GM21825 (cell line): ENCODE measurements around the gene JAM3.

Experiments used
- ATAC-seq: cut with Tn5 transposase; IDR thresholded peaks from one replicate; pipeline ENCODE4 v1.9.1; 2021; ENCODE audit warnings: mild to moderate bottlenecking, moderate library complexity; ENCODE audit not compliant: unreplicated experiment

Gene JAM3

GRCh38 chr11:134038897-134039470 is 29.9 kb upstream of the JAM3 start:
- ATAC-seq, result no peak

DNA sequence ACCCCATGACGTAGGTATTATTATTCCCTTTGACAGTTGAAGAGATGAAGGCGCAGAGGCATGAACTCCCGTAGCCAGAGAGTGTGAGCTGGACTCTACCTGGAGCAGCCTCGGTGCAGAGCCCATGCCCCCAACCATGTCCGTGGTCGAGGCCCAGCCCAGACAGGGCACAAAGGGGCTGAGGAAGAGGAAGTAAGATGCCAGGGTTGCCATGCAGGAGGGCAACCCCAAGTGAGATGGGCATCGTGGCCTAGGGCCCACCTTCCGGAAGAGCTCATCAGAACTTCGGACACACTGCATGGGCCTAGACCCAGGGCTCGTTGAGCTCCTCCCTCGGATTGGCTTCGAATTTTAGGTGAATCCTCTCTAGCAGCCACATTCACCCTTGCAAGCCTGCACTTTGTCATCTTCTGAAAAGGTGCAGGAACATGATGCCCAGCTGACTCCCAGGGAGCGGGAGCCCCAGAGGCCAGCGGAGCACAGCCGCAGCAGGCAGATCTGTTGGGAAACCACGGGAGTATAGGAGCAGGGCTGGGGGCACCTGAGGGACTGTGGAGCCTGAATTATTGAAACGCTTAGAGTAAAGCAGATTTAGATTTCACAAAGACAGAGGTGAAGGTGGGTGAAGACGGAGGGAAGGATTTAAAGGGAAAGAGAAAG is 29.0 kb upstream of the JAM3 start:
- ATAC-seq, result no peak

DNA sequence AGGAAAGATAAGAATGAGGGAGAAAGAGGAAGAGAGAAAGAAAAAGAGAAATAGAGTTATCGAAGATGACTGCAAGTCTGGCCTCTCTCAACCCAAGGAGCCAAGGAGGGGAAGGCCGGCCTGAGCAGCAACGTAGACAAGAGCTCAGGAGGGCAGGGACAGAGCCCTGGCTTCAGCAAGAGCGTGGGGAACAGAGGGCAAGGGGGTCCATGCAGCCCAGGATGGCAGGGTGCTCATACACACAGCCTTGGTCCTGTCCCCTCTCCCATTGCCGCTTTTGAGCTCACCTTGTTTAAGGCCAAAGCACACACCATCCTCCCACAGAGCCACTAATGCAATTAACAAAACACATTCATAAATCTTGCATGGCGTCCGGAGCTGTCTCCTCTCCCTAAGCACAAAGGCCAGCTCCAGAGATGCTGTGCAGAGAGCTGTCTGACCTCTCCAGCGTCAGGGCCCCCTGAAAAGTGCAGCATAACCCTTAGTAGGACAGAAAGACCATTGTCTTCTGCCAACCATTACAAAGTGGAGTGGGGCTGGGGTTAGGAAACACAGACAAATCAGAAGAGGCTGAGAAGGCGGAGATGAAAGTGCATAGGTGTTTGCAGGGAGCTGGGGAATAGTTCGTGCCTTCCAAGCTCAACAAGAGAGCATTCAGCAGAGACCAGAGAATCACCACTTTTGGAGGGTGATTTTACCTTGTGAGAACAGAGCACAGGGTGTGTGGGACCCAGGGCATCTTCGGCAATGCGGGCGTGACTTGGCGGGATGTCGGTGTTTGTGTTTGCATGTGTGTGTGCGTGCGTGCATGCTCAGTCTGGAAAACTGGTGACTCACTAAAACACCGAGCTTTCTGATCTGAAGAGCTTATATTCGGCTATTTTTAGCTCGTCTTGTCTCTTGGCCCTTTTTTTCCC is 28.2 kb upstream of the JAM3 start:
- no peak for ATAC-seq

DNA sequence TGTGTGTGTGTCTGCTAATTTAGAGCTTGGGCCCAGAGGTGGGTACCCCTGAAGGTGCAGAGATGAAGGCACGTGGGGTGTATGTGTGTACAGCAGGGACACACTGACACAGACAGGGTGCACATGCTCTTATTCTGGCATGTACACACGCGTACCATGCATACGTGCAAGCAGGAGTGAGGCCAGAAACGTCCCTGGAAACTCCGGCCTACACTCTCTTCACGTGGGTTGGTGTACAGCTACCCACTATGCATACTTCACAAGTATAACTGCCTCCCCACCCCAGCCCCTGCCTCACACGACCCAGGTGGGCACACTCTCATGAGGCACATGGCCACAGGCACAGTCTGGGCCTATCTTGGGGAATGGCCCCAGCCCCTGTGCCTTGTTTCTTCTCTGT is 27.5 kb upstream of the JAM3 start:
- ATAC-seq, result no peak

- ATAC-seq, result no peak
These were observed 26.8 kb upstream of the JAM3 start for GRCh38 chr11:134041791-134042696.

DNA sequence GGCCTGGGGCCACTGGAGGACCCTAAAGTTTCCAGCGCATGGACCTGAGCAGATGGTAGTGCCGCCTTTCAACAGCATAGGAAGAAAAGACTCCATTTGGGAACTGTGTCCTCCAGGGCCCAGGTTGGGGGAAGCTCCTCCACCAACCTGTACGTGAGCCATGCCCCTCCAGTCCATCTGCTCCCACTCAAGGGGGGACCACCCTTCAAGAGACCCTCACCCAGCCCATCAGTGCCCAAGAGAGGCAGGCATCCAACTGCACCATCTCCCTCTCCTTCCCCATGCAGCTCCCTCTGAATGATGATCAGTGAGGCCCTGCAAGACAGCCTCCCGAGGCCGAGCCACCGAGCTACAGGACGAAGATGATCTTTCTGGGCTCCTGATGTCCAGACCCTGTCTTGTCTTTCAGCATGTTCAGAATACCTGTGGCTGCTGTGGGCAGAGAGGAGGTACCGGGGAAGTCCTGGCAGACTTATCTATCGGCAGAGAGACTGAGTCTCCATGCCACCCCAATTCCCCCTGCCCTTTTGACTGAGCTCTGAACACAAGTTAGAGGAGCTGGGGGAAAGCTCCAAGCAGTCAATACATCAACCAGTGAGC is 25.0 kb upstream of the JAM3 start:
- ATAC-seq, result no peak

- no peak for ATAC-seq
These were observed 24.2 kb upstream of the JAM3 start for GRCh38 chr11:134044514-134045284.

DNA sequence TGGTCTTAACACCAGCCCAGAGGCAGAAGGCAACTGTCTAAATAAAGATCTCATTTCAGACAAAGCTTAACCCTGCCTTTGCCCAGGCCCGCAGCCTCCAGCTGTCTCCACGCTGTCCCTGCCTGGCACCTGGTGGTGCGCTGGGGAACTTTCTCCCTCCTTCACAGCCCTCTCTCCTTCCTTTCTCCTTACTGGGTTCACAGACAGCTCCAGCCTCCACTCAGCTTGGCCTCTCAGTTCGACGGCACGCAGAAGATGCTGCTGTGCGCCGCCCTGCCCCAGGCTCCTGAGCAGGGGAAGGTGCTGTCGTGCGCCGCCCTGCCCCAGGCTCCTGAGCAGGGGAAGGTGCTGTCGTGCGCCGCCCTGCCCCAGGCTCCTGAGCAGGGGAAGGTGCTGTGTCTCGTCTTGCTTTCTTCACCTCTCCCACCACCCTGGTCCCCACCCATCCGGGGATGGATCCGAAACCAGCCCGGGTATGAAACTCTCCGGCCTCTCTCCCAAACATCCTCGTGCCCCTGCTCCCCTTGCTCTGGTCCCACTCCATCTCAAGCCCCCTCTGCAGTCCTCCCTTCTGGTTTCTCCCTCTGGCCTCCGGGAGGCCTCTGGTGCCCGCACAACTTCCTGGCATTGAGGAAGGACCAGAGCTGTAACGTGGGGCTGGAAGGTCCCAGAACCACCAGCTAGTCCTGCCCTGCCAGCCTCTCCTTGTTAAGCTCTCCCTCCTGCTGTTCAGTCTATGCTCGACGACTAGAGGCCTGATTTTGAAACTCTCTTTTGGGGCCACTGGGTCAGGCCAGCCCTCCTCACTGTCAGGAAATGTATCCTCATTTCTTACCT is 22.9 kb upstream of the JAM3 start:
- ATAC-seq, result no peak

DNA sequence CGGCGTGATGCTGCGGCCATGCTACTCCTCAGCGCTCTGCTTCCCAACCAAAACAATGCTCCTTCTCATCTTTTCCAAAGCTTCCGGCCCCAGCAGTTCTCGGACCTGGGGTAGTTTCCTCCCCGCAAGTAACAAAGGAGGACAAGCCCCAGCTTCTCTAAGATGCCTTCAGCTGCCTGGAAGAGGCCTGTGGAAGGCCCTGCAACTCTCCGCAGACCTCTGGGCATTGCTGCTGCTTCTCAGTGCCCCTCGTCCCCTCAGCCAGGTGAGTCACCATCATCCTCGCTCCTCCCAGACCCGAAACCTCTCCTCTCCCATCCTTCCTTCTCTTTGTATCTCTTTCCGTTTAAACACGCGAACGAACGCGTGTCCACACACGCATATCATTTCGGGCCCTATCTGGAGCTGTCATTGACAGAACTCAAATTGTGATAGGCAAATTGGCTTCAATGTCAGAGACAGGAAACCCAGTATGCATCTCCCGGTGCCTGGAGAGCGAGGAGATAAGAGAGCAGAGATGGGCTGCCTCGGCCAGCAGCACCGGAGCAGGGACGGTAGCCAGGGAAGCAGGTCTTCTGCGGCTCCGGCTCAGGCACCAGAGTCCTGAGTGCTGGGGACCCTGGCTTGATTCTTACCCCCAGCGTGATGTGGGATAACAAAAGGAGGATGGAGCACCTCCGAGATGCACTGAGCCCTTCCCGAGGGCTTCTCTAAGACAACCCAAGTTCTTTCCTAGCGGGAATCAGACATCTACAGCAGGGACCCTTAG is 22.0 kb upstream of the JAM3 start:
- ATAC-seq, result no peak

GRCh38 chr11:134047586-134047999 is 21.3 kb upstream of the JAM3 start:
- no peak for ATAC-seq

GRCh38 chr11:134048028-134048427 is 20.8 kb upstream of the JAM3 start:
- ATAC-seq, result no peak

DNA sequence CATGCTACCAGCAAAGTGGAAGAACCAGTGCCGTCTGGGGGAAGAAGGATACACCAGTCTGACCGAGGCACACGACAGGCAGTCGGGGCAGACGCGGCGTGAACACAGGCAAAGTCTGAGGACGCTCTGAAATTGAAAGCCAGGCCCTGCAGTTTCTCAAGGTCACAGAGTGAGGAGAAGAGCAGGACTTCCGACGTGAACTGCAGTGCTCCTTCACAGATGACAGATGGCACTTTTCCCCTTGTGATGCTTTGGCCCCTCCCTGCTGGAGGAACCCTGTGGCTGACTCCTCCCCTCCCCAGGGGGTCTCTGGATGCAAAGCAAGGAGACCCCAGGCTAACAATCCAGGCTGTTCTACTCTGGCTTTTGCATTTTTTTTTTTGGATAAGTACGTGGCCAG is 19.6 kb upstream of the JAM3 start:
- no peak for ATAC-seq

DNA sequence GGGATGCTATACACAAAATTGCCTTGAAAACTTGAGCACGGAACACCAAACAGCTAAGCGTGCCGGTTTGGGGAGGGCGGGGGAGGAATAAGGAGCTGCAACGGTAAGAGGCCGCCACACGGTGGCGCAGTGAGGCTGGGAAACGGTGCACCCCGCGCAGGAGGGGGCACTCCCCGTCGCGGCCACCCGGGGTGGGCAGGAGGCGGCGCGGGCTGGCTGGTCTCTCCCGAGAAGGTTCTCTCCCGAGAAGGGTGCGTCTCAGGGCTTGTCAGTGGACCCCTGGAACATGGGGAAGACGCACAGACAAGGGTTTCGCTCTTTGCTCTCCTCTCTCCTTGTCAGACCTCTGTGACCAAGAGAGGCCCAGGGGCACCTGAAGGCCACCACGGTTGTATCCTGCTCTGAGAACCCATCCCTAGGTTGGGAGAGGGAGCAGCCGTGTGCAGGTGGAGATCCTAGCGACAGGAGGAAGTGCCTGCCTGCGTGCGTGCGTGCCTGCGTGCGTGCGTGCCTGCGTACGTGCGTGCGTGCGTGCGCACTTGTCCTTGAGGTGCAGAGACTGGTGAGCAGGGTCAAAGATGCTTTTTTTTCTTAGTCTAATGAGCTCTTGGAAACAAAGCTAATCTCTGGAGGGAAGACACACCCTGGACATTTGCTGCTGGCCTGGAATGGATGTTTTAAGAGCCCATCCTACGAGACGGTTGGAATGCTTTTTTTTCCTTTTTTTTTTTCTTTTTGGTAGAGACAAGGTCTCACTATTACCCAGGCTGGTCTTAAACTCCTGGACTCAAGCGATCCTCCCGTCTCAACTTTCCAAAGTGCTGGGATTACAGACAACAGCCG is 18.1 kb upstream of the JAM3 start:
- ATAC-seq, result peak; percentile 92

GRCh38 chr11:134052395-134052987 is 16.4 kb upstream of the JAM3 start:
- no peak for ATAC-seq

GRCh38 chr11:134052988-134053945 is 15.6 kb upstream of the JAM3 start:
- ATAC-seq, result no peak

DNA sequence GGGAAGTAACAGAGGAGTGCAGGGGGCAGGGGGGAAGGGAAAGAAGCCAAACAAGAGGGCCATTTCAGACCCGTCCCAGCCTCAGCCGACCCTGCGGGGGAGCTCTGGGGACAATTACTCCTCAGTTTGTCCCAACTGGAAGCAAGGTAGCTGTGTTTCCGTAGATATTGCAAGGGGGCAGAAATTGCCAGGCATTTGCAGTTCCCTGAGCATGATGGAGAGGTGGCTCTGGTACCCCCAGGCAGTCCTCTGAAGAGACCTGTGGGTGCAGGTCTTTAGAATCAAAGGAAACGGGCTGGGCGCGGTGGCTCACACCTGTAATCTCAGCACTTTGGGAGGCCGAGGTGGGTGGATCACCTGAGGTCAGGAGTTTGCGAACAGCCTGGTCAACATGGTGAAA is 13.8 kb upstream of the JAM3 start:
- ATAC-seq, result no peak
